Liver (tissue), 9 donors: ENCODE data around the gene PTK7. TPM values are rescaled to one million over a fixed set of nuclear protein-coding genes. Genes with fewer than 3 reads are reported as not detected.

Source experiments
- DNase-seq: peaks from one replicate; pipeline ENCODE4 v3.0.0-alpha.2; 2017; ENCODE audit warnings: low spot score
- H3K27ac ChIP-seq, 2 donors: one replicate each; pipeline ENCODE4 v1.7.0; 2013; ENCODE audit warnings: inconsistent platforms in 2 of 2, low read length in 2 of 2, control low read depth in 1 of 2, low read depth in 1 of 2, mild to moderate bottlenecking in 1 of 2
- H3K27me3 ChIP-seq, 4 donors: one replicate each; pipeline versions ENCODE4 v1.6.1 to v1.7.0; 2013; ENCODE audit warnings: low read length in 3 of 4, inconsistent platforms in 1 of 4, mild to moderate bottlenecking in 1 of 4, moderate library complexity in 1 of 4; ENCODE audit not compliant: control insufficient read depth in 4 of 4, insufficient read depth in 4 of 4
- H3K36me3 ChIP-seq, 4 donors: one replicate each; pipeline versions ENCODE4 v1.6.1 to v1.7.0; 2013; ENCODE audit warnings: low read length in 3 of 4, mild to moderate bottlenecking in 3 of 4, low read depth in 1 of 4, moderate library complexity in 1 of 4; ENCODE audit not compliant: control insufficient read depth in 4 of 4, insufficient read depth in 3 of 4
- H3K4me1 ChIP-seq, 4 donors: one replicate each; pipeline versions ENCODE4 v1.6.1 to v1.7.0; 2013; ENCODE audit warnings: low read length in 3 of 4, mild to moderate bottlenecking in 3 of 4, moderate library complexity in 1 of 4; ENCODE audit not compliant: control insufficient read depth in 4 of 4, insufficient read depth in 4 of 4
- H3K4me3 ChIP-seq, 3 donors: one replicate each; pipeline versions ENCODE4 v1.6.1 to v1.7.0; 2013; ENCODE audit warnings: low read length in 3 of 3, control low read depth in 1 of 3, low read depth in 1 of 3, mild to moderate bottlenecking in 1 of 3
- H3K9ac ChIP-seq, 2 donors: one replicate each; pipeline ENCODE4 v1.7.0; 2013; ENCODE audit warnings: low read length in 2 of 2, mild to moderate bottlenecking in 2 of 2, moderate library complexity in 2 of 2, control low read depth in 1 of 2, low read depth in 1 of 2
- H3K9me3 ChIP-seq, 4 donors: one replicate each; pipeline versions ENCODE4 v1.6.1 to v1.7.0; 2013; ENCODE audit warnings: low read length in 3 of 4; ENCODE audit not compliant: control insufficient read depth in 4 of 4
- ATF3 ChIP-seq: IDR thresholded peaks from 2 replicates; pipeline ENCODE4 v1.6.1; 2016; ENCODE audit warnings: antibody characterized with exemption
- CTCF ChIP-seq: fragments of 150-350 bp; IDR thresholded peaks from 2 replicates; pipeline ENCODE4 v1.5.1; 2017; ENCODE audit warnings: improper control_type of control experiment, low read depth, low read length; ENCODE audit not compliant: missing input control
- EGR1 ChIP-seq, 2 donors: IDR thresholded peaks; 2 replicates each; pipeline ENCODE4 v1.6.1; 2016 to 2018; ENCODE audit warnings: antibody characterized with exemption in 2 of 2, low read depth in 2 of 2
- FOXA1 ChIP-seq: IDR thresholded peaks from 2 replicates; pipeline ENCODE4 v1.6.1; 2016; ENCODE audit warnings: antibody characterized with exemption
- FOXA2 ChIP-seq: IDR thresholded peaks from 2 replicates; pipeline ENCODE4 v1.6.1; 2016; ENCODE audit warnings: antibody characterized with exemption
- HNF4A ChIP-seq, 2 donors: conservative IDR thresholded peaks; 2 replicates each; pipeline ENCODE4 v1.6.1; 2016; ENCODE audit warnings: antibody characterized with exemption in 2 of 2, mild to moderate bottlenecking in 2 of 2
- HNF4G ChIP-seq: IDR thresholded peaks from 2 replicates; pipeline ENCODE4 v1.6.1; 2016; ENCODE audit warnings: antibody characterized with exemption
- JUND ChIP-seq, 2 donors: IDR thresholded peaks; 2 replicates each; pipeline ENCODE4 v1.6.1; 2016; ENCODE audit warnings: antibody characterized with exemption in 2 of 2
- MAX ChIP-seq: IDR thresholded peaks from 2 replicates; pipeline ENCODE4 v1.6.1; 2016; ENCODE audit warnings: antibody characterized with exemption
- NR2F2 ChIP-seq: IDR thresholded peaks from 2 replicates; pipeline ENCODE4 v1.6.1; 2016; ENCODE audit warnings: antibody characterized with exemption
- RAD21 ChIP-seq, 2 donors: IDR thresholded peaks; 2 replicates each; pipeline ENCODE4 v1.6.1; 2016; ENCODE audit warnings: antibody characterized with exemption in 2 of 2, mild to moderate bottlenecking in 2 of 2
- REST ChIP-seq: IDR thresholded peaks from 2 replicates; pipeline ENCODE4 v1.6.1; 2016; ENCODE audit warnings: antibody characterized with exemption, mild to moderate bottlenecking
- SP1 ChIP-seq: IDR thresholded peaks from 2 replicates; pipeline ENCODE4 v1.6.1; 2018; ENCODE audit warnings: antibody characterized with exemption, mild to moderate bottlenecking
- TAF1 ChIP-seq: conservative IDR thresholded peaks from 2 replicates; pipeline ENCODE4 v1.6.1; 2016; ENCODE audit warnings: antibody characterized with exemption, mild to moderate bottlenecking
- YY1 ChIP-seq: IDR thresholded peaks from 2 replicates; pipeline ENCODE4 v1.6.1; 2016; ENCODE audit warnings: antibody characterized with exemption, mild to moderate bottlenecking
- ZBTB33 ChIP-seq: IDR thresholded peaks from 2 replicates; pipeline ENCODE4 v1.6.1; 2016; ENCODE audit warnings: antibody characterized with exemption
- WGBS: extraction: QIAGEN DNeasy Blood & Tissue Kit; methylation state at CpG from one replicate; pipeline ENCODE4 v1.1.7; 2013; 5-methylcytosine and 5-hydroxymethylcytosine counted together
- polyA plus RNA-seq, 2 donors: library from polyadenylated mRNA; stranded (reverse) in 1 of 2; unstranded in 1 of 2; fragments of 200-250 nt in 1 of 2; fragments of >200 nt in 1 of 2; fragmentation: Nextera tagmentation in 1 of 2; extraction: Ambion mirVana in 1 of 2; gene quantifications; one replicate each; pipeline versions ENCODE4 v1.2.1 to v1.2.3, GENCODE V29; 2013 to 2015
- total RNA-seq, 2 donors: library from RNA; depleted of rRNA; stranded (reverse); fragments of >200 nt; gene quantifications; one replicate each; pipeline ENCODE4 v1.2.3, GENCODE V29; 2014
- donor health status: healthy.
- donor health status: healthy.
- donor health status: healthy.
- donor health status: healthy.
- donor health status: healthy.

The PTK7 gene
- total and polyA plus RNA-seq, 4 donors, result 0.67 to 10.5 (median 1.3) TPM

GRCh38 chr6:43127877-43128276 lies 51.8 kb downstream of the PTK7 start:
- H3K27me3 ChIP-seq, result no peaks in the 10 kb centered on the region
- H3K9ac ChIP-seq, result no peak overlapping the region
- H3K36me3 ChIP-seq, result no peaks in the 10 kb centered on the region
- WGBS, result 71% methylated on average over 11 of the region's 11 CpGs
- DNase-seq, result no peak
- TF ChIP-seq MAX, result no peak
- TF ChIP-seq FOXA1, result no peak
- no peak for TF ChIP-seq FOXA2
- no peak for TF ChIP-seq TAF1
- no peak for TF ChIP-seq HNF4G
- no peak for TF ChIP-seq REST
- TF ChIP-seq EGR1 (IDR thresholded peaks at IDR 0.05; ENCODE audit: low read depth in 2 of 2), result no peak
- no peak for TF ChIP-seq ATF3
- TF ChIP-seq JUND (IDR thresholded peaks at IDR 0.05), result no peak
- no peak for TF ChIP-seq ZBTB33
- TF ChIP-seq RAD21 (IDR thresholded peaks at IDR 0.05), result no peak
- TF ChIP-seq HNF4A (conservative IDR thresholded peaks at IDR 0.05), result no peak
- H3K4me1 ChIP-seq, result peaks cover 0 to 6% (median 0%) of the 10 kb centered on the region in 4 donors
- H3K9me3 ChIP-seq, result no peaks in the 10 kb centered on the region
- H3K27ac ChIP-seq, result no peak overlapping the region
- H3K4me3 ChIP-seq, result no peak overlapping the region

GRCh38 chr6:43128926-43129325 lies 52.8 kb downstream of the PTK7 start:
- Histone ChIP-seq H3K27ac (no peak overlapping the region), H3K4me1 (peaks cover 0 to 6% (median 0%) of the 10 kb centered on the region in 4 donors), H3K4me3 (no peak overlapping the region), H3K9ac (no peak overlapping the region), H3K27me3 (no peaks in the 10 kb centered on the region), H3K9me3 (no peaks in the 10 kb centered on the region), H3K36me3 (no peaks in the 10 kb centered on the region)
- DNase-seq, result no peak
- TF ChIP-seq CTCF (no peak), FOXA1 (no peak), ATF3 (no peak), SP1 (no peak), HNF4G (no peak), YY1 (no peak), NR2F2 (no peak)
- WGBS, result 89% methylated on average over 16 of the region's 16 CpGs
